Endothelial cell of umbilical vein (primary cell): ENCODE data around the gene HDAC1.

Experiments used
- CTCF ChIP-seq, 2 donors: IDR thresholded peaks; 1 replicate in 1 of 2; 2 replicates in 1 of 2; pipeline ENCODE4 v1.5.1; 2011; ENCODE audit warnings: low read length in 2 of 2, mild to moderate bottlenecking in 2 of 2, moderate library complexity in 2 of 2, control low read depth in 1 of 2, inconsistent platforms in 1 of 2, low read depth in 1 of 2; ENCODE audit not compliant: insufficient read depth in 1 of 2; ENCODE audit errors: extremely low read depth in 1 of 2
- EZH2 ChIP-seq: IDR thresholded peaks from 2 replicates; pipeline ENCODE4 v1.6.1; 2012; ENCODE audit warnings: borderline replicate concordance, low read depth, mild to moderate bottlenecking, moderate library complexity, low read length, inconsistent platforms; ENCODE audit not compliant: severe bottlenecking
- POLR2A ChIP-seq: IDR thresholded peaks from 2 replicates; pipeline ENCODE4 v1.6.1; 2012; ENCODE audit warnings: low read depth, mild to moderate bottlenecking, control low read depth, low read length

DNA sequence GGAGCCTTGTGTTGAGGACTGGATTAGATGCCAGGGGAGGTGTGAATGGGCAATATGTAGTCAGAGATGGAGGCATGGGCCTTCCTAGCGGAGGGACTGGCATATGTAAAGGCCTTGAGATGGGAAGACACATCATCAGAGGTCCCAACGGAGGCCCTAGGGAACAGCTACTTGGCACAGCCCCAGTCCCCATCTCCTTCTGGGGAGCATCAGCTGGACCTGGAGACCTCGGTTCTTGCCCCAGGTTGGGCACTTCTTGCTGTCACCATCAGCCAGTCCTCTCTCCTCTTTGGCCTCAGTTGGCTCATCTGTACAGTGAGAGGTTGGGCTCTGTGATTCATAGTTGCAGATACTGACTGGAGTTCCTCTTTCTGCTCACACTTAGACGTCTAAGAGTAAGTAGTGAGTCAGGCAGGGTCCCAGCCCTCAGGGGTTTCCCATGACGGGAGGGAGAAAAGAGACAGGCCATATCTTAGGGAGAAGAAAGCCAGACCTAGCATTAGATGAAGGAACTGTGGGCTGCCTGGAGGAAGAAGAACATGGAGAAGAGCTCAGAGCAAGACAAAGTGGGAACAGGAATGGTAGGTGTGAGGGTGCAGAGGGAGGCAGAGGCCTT is 47.6 kb downstream of the HDAC1 start:
- TF ChIP-seq POLR2A = no peak
- no peak for TF ChIP-seq CTCF (IDR thresholded peaks at IDR 0.05; ENCODE audit: extremely low read depth in 1 of 2, insufficient read depth in 1 of 2, low read depth in 1 of 2, low read length in 2 of 2)
- no peak for TF ChIP-seq EZH2
